Femur (tissue), 1 donor: ENCODE results near the gene PCDH19.

Experiments used
- DNase-seq: peaks from one replicate; pipeline ENCODE4 v3.0.0-alpha.2; 2017

Gene PCDH19

GRCh38 chrX:100405424-100405823 is 4.6 kb downstream of the PCDH19 start:
- no peak for DNase-seq

- DNase-seq = no peak
Measured at GRCh38 chrX:100404851-100405250, 5.2 kb downstream of the PCDH19 start.

GRCh38 chrX:100395781-100396180 is 14.3 kb downstream of the PCDH19 start:
- DNase-seq = no peak

GRCh38 chrX:100381619-100382018 is 28.5 kb downstream of the PCDH19 start:
- DNase-seq = no peak

GRCh38 chrX:100379388-100379986 is 30.6 kb downstream of the PCDH19 start:
- DNase-seq = no peak

GRCh38 chrX:100377826-100378225 is 32.2 kb downstream of the PCDH19 start:
- DNase-seq = no peak

- no peak for DNase-seq
Measured at GRCh38 chrX:100376576-100376975, 33.5 kb downstream of the PCDH19 start.

GRCh38 chrX:100373673-100374072 is 36.4 kb downstream of the PCDH19 start:
- no peak for DNase-seq

- peak; percentile 22 for DNase-seq
Measured at GRCh38 chrX:100368167-100368566, 41.9 kb downstream of the PCDH19 start.

- no peak for DNase-seq
Measured at GRCh38 chrX:100363896-100364295, 46.2 kb downstream of the PCDH19 start.

- no peak for DNase-seq
Measured at GRCh38 chrX:100358766-100359165, 51.3 kb downstream of the PCDH19 start.

- no peak for DNase-seq
Measured at GRCh38 chrX:100356351-100356896, 53.6 kb downstream of the PCDH19 start.

- DNase-seq = no peak
Measured at GRCh38 chrX:100355680-100356079, 54.4 kb downstream of the PCDH19 start.

- no peak for DNase-seq
Measured at GRCh38 chrX:100353326-100353725, 56.7 kb downstream of the PCDH19 start.

GRCh38 chrX:100350704-100351489 is 59.2 kb downstream of the PCDH19 start:
- no peak for DNase-seq

- no peak for DNase-seq
Measured at GRCh38 chrX:100349391-100349790, 60.7 kb downstream of the PCDH19 start.

- no peak for DNase-seq
Measured at GRCh38 chrX:100341142-100341510, 68.9 kb downstream of the PCDH19 start.

- no peak for DNase-seq
Measured at GRCh38 chrX:100340491-100341141, 69.5 kb downstream of the PCDH19 start.

- no peak for DNase-seq
Measured at GRCh38 chrX:100328351-100328750, 81.7 kb downstream of the PCDH19 start.

- no peak for DNase-seq
Measured at GRCh38 chrX:100319716-100320115, 90.4 kb downstream of the PCDH19 start.

- DNase-seq = peak; percentile 25
Measured at GRCh38 chrX:100316987-100317386, 93.1 kb downstream of the PCDH19 start.

- DNase-seq = no peak
Measured at GRCh38 chrX:100315566-100315965, 94.5 kb downstream of the PCDH19 start.

- DNase-seq = no peak
Measured at GRCh38 chrX:100299559-100299958, 110.5 kb downstream of the PCDH19 start.

- no peak for DNase-seq
Measured at GRCh38 chrX:100297728-100298127, 112.3 kb downstream of the PCDH19 start.
